GM21529 (cell line): ENCODE data around the gene BRF1.

Source experiments
- ATAC-seq: cut with Tn5 transposase; IDR thresholded peaks from one replicate; pipeline ENCODE4 v1.9.1; 2021; ENCODE audit not compliant: unreplicated experiment

Gene BRF1

DNA sequence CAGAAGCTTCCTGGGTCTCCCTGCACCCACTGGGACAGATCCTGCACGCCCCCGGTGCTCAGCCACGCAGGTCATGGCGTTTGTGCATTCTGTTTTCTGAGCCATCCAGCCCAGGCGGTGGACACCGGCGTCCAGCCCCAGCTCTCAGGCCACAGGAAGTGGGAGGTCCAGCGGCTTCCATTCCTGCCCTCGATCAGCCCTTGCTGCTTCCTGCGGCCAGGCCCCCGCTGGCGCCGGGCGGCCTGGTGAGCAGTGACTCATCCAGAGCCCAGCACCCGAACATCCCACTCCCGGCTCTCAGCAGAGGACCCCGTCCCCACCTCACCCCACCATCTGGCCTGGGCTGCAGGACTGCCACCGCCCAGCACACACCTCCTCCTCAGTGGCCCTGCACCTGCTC lies 101.7 kb downstream of the BRF1 start:
- no peak for ATAC-seq

DNA sequence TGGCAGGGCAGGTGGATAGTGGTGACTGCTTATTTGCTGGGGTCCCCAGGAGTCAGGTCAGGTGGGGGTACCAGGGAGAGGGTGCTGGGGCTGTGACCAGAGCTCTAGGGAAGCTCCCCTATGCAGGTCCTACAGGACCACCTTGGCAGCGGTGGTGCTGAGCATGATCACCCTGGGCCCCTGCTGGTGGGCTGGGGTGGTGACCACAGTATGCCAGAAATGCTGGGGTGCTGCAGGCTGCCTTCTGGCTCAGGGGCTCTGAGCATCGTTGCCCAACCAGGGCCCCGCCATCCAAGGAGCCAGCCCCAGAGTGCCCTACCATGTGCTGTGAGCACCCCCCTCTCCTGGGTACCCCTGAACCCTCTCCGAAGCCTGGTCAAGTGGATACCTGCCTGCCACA lies 102.2 kb downstream of the BRF1 start:
- no peak for ATAC-seq

DNA sequence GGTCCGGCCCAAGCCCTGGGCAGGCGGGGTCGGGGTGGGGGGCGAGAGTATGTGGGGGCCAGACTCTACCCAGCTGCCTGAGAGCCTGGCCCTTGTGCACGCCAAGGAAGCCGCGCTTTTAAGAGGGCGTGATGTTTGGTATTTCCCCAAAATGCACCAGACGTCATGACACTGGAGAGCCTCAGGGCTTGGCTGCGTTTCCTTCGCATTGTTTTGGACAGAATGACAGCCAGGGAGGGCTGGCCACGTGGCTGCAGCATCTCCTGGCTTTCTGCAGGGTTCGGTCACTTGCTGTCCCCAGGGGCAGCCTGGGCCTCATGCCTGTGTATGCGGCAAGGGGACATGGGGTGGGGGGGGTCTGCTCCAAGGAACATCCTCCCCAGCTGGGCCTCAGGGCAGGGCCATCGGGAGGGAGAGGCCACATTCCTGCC lies 103.6 kb downstream of the BRF1 start:
- ATAC-seq, result no peak

DNA sequence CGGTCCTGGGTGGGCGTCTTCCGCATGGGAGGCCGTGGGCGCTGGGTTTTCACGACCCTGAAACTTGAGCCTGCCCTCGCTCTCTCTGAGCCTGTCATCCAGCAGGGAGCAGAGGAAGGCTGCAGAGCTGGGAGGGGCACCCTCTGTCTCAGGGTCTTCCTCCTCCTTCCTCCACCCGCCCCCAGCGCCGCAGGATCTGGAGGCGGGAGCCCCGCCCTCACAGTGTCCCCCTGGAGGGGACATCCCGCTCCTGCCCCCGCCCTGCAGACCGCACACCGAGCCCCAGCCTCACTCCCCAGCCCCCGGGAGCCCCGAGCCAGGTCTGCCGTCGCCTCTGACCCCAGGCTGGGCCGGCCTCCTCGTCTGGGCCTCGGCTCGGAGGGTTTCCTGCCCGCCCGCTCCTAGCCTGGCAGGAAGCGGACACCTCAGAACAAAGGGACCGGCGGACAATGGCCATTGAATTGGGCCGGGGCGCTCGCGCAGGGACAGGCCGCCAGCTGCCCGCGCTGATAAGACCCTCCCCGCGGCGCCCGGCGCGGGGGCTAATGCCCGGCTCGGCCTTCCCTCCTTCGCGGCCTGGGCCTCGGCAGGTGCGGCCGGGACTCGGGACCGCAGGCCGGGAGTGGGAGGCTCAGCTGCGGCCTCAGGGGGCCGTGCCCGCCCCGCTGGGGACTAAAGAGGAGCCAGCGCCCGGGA lies 104.4 kb downstream of the BRF1 start:
- no peak for ATAC-seq

DNA sequence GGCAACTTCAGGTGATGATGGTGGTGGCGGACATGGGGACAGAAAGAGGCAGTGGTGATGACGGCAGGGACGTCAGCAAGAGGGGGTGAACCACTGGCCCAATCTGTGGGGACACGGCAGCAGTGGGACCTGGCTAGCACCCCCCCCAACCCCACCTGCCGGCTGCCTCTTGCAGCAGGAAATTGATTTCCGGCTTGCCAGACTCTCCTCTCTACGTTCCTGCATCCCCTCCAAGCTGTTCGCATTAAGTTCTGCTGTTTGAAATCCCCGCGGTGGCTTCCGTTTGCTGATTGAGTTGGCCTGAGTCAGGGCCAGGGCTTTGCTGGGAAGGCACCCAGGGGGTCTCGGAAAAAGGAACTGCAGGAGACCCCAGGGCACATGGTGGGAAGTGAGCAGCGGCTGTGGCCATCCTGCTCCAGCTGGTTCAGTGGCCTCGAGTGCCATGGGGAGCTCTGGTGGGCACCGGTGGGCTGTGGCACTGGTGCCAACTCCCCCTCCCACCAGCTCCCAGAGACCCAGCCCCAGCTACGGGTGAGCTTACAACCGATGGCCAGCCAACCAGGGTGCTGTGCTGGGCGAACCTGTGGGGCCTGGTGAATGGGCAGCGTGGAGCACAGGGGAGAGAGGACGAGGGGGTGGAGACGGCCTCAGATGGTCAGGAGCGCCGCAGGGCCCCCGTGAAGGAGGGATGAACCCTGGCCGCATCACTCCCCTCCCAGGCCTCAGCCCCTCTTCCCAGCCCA lies 105.1 kb downstream of the BRF1 start:
- ATAC-seq, result no peak

DNA sequence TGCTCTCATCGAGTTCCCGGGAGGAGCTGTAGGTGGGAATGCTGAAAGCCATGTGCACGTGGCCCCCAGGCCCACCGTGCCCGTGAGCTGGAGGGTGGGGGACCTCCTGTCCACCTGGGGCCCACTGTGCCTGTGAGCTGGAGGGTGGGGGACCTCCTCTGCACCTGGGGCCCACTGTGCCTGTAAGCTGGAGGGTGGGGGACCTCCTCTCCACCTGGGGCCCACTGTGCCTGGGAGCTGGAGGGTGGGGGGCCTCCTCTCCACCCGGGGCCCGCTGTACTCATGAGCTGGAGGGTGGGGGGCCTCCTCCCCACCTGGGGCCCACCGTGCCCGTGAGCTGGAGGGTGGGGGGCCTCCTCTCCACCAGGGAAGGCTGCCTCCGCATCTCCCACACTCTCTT lies 105.8 kb downstream of the BRF1 start:
- ATAC-seq, result no peak

DNA sequence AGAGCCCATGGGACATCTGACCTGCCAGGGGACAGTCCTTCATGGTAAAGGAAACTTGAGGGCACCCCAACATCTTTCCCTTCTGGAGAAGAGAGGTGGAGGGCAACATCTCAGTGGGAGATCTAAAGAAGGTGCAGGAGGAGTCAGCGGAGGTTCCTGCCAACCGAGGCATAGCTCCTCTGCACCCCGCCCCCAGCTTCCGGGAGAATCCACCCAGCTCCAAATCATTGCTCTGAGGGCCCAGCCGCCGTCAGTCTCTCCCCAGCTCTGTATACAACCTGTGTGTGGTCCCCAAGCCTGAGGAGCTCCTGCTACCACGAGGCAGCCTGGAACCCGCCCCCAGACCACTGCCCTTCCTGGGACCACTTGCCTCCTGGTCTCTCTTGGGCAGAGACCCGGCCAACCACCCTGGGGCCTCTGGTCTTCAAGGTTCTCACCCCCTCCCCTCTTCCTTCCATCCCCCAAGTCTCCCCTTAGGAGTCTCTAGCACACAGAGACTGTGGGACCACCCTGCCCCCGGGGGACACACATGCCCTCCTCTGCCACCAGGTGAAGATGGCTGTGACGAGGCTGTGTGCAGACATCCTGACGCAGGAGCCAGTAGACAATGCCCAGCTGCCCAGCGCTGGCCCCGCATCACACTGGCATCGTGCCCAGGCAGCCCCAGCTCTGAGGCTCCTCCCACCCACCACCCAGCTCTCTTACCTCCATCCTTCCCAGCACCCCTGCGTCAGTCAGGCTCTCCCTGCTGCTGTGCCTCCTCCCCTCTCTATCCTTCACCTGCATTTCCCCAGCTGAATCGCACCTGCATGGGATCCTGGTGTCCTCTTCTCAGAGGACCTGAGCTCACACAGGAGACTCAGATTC lies 106.7 kb downstream of the BRF1 start:
- no peak for ATAC-seq

DNA sequence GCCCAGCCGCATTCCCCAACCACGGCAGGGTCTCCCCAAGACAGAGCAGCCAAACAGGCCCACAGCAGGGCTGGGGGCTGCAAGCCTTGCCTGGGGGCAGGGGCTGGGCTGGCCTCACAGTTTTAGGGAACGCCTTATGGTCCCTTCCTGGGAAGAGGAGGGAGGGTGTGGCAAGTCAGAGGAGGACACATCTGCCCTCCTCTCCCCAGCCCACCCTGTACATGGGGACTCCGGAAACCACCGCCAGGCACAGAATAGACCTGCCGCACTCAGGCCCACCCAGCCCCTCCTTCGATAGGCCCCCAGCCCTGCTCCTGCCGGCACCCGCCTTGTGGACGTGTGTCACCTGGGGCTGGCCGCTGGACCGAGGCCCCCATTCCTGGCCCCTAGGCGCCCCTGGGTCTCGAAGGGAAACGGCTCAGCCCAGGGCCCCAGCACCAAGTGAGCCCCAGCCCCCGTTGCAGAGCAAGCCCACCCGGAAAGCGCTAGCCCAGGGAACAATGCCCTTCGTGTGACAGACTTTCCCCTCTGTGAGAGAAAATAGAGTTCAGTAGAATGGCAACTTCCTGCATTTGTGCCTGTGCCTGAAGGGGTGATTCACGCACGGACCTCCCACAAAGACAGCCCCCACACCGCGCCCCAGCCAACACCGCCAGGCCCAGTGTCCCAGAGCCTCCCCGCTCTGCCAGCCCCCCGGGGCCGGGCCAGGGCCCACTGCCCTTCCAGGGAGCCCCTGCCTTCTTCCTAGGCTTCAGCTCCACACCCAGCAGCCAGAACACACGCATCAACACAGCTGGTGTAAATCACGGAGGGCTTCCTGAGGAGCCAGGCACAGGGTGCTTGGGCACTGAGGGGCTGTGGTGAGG lies 107.7 kb downstream of the BRF1 start:
- ATAC-seq, result no peak

DNA sequence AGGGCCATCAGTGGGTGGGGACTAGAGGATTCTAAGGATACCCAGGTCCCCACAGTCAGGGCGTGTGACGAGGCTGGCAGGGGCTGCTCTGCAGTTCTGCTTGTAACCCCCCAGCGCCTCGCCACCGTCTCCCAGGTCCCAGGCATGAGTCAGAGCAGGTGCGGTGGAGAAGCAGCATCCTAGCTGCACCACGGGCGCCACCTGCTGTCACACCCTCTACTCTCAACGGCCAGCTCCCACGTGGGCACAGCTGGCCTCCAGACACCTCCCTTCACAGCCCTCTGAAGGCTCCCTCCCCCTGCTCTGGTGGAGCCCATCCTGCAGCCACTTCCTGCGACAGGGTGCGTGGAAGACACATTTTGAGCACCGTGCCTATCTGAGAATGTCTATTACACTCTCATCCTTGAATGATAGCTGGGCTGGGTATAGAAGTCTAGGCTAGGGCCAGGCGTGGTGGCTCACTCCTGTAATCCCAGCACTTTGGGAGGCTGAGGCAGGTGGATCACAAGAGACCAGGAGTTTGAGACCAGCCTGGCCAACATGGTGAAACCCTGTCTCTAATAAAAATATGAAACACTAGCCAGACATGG lies 112.8 kb downstream of the BRF1 start:
- no peak for ATAC-seq

DNA sequence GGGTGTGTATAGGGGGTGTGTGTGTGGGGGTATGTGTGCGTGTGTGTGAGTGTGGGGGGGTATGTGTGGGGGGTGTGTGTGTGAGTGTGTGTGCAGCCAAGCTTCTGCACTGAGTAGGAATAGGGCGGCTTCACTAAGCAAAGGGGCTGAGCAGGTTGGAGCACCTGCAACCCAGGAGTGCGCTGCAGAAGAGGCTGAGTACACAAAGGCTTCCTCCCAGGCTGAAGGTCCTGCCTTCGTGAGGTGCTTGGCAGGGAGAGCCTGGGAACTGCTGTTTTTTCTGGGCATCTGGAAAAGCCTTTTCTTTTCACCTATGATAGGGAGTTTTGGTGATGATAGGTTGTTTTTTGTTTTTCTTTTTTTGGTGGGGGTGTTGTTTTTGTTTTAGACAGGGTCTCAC lies 113.7 kb downstream of the BRF1 start:
- no peak for ATAC-seq

DNA sequence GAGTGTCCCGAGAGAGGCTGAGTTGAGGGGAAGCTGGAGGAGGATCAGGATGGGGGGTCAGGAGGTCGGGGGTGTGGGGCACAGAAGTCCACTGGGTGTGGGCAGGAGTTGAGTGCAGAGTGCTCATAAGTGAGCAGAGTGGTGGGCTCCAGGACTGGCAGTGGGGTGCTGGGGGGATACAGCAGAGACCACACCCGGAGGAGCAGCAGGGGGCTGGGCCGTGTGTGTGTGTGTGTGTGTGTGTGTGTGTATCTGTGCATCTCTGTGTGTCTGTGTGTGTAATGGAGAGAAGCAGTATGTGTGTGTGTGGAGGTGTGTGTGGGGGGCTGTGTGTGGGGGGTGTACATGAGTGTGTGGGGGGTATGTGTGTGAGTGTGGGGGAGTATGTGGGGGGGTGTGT lies 114.8 kb downstream of the BRF1 start:
- no peak for ATAC-seq

DNA sequence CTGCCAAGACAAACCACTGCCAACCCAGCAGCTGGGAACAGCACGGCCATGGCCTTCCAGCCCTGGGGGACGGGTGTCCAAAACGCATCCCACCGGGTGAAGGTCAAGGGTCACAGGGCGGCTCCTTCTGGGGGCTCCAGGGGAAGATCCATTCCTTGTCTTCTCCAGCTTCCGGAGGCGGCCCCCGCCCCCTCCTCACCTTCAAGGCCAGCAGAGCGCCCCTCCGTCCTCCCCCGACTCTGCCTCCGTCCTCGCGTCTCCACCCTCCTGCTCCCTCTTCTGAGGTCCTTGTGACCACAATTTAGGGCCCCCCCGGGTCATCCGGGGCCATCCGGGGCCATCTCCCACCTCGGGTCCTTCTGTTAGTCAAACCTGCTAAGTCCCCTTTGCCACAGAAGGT lies 115.8 kb downstream of the BRF1 start:
- ATAC-seq, result no peak

DNA sequence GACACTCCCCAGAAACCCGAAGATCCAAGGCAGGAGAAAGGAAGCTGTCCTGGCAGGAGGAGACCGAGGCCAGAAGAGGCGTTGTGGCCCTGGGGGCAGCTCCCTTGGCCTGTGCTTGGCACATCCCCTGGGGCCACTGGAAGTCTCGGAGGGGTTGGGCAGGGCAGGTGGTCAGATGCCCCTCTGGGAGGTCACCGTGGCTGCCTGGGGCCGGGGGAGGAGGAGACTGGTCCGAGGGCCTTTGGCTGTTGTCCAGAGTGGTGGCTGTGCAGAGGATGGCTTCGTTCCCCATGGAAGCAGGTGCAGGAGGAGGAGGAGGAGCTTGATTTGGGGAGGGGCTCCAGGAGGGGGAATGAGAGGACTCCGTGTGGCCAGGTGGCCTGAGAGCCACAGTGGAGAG lies 116.3 kb downstream of the BRF1 start:
- no peak for ATAC-seq

DNA sequence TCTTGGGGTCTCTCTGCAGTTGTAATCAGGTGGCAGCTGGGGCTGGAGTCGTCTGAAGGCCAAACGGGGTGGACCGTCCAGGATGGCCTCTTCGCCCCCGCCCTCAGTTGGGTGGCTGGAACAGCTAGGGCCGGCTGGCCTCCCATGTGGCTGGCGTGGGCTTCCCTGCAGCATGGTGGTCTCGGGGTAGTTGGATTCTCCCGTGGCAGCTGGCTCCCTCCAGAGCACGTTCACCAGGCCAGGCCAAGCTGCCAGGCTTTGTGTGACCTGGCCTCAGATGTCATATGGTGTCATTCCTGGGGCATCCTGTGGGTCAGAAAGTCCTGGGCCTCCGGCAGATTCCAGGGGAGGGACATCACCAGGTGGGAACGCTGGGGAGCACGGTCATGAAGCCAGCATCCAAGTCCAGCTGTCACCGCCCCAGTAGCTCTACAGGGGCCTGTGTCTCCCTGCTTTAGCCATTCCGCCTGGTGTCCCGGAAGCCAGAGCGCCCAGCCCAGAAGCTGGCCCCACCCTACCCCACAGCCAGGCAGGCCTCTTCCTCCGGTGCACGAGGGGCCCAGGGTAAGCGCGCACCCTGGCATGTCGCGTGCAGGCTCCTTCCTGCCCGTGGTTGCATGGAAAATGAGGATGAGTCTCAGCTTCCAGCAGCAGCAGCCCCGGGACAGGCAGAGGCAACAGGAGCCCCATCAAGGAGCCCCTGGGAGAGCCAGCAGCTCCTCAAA lies 118.3 kb downstream of the BRF1 start:
- ATAC-seq, result no peak

DNA sequence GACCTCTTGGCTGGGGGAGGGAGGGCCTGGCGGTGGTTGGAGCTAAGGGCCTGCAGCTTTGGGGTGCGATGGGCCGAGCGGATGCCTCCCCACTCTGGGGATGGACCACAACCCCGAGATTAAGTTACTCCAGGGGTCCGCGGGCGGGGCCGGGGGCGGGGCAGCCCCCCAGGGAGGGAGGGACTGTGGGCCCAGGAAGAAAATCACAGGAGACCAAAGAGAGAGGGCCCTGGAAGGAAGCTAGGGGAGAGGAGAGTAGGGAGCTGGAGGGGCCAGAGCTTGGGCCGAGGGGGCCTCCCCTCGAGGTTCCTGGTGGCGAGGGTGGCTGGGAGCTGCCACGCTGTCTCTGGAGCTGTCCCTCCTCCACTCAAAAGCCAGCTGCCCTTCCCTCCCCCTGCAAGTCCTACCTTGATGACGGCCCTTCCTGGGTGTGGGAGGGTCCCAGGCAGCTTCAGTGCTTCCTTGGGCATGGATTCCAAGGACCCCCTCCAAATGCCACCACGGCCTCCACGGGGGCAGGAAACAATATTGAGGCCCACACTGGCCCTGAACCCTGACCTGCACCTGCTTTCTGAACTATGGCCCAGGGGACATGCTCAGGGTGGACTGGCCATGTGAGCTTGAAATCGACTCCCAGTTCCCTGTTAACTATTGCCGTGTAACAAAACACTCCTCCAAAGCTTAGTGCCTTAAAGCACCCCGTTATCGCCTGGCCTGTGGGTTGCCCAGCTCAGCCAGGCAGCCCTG lies 119.1 kb downstream of the BRF1 start:
- ATAC-seq, result no peak

DNA sequence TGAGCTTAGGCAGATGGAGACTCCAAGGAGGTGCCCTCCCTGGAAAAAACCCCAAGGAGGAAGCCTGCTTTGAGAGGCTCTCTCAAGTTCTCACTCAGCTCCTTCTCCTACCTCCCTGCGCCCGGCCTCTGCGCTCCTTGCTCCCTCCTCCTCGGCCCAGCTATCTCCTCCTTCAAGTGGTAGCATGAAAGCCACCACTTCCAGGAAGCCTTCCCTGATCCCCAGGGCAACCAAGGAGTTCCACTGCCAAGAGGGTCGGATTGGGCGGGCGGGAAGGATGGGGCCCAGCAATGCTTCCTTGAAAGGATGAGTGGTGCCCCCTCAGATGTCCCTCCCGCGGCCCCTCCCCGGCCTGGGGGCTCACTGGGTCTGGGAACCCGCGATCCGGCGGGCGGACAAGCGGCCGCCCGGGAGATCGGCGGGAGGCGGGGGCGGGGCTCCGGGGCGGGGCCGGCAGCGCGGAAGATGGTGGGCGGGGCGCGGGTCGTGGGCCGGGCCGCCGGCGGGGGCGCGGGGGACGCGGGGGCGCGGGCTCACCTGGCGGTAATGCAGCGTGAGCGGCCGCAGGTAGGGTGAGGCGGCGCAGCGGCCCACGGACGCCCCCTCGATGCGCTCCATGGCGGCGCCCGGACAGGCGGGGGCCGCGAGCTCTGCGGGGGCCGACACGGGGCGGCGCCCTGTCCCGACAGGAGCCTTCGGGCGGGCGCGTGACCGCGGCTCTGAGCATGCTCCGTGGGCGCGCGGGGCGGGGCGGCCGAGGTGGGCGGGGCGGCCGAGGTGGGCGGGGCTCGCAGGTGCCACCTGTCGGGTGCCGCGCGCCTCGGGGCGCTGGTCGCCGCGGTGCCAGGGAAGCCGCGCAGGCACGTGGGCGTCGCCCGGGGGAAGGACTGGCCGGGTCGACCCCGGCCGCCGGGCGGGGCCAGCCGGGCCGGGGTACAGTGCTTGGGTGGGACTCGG lies 119.9 kb downstream of the BRF1 start, which contains the start of gene NUDT14:
Gene NUDT14 (minus strand): TSS at position 721 of the 957 bp plus-strand sequence. CDS start 103 bp downstream, at position 618.
- peak; percentile 54 for ATAC-seq

DNA sequence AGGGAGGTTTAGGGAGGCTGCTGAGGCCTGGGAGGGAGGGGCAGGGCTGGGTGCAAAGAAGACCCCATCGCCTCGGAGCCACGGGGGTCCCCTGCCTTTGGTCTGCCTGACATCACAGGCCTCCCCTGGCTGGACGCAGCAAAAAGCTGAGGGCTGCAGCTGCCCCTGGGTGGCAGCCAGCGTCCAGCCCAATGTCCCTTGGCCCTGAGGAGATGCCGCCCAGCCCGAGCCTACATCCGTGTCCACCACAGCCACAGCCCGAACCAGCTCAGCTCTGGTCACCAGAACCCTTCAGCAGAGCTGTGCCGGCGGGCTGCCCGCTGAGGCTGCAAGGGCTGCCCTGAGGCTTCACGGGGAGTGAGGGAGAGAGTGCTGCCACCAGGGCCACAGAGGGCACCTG lies 121.6 kb downstream of the BRF1 start:
- no peak for ATAC-seq

DNA sequence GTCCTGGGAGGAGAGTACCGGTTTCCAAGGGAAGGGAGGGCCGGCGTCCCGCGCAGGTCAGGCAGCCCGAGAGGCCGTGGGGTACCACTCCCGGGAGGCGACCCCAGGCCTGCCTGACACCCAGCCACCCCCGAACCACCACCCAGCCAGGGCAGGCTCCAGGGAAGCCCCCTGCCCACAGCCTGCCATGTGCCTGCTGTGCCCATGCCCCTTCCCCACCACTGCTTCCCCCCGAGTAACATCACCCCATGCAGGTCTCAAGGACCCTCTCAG lies 122.0 kb downstream of the BRF1 start:
- ATAC-seq, result no peak
